H1 (cell line): ENCODE measurements around the gene NRSN2. TPM values are rescaled to one million over a fixed set of nuclear protein-coding genes. Genes with fewer than 3 reads are reported as not detected.
A peak's percentile ranks its signal among the peaks of the same experiment; 100 is the strongest.

Experiments
- ASH2L ChIP-seq: fragments of 200-600, 300-600 bp; sonication (generic); IDR thresholded peaks from one replicate; pipeline ENCODE4 v1.7.1; 2017; ENCODE audit warnings: low read length
- CHD1 ChIP-seq: IDR thresholded peaks from 2 replicates; pipeline ENCODE4 v1.6.1; 2012; ENCODE audit warnings: low read depth, low read length, improper control_type of control experiment
- CREB1 ChIP-seq: IDR thresholded peaks from 2 replicates; pipeline ENCODE4 v1.6.1; 2012; ENCODE audit warnings: inconsistent platforms
- CTCF ChIP-seq, 3 experiments: IDR thresholded peaks; 1 replicate in 2 of 3; 2 replicates in 1 of 3; pipeline versions ENCODE4 v1.5.1 to v1.6.1; 2011; ENCODE audit warnings: low read length in 3 of 3, mild to moderate bottlenecking in 3 of 3, inconsistent platforms in 2 of 3, low read depth in 1 of 3, moderate library complexity in 1 of 3; ENCODE audit not compliant: insufficient read depth in 1 of 3; ENCODE audit errors: control extremely low read depth in 1 of 3
- E2F6 ChIP-seq: IDR thresholded peaks from 2 replicates; pipeline ENCODE4 v1.6.1; 2012; ENCODE audit warnings: inconsistent platforms
- KDM5A ChIP-seq: fragments of 200-600 bp; IDR thresholded peaks from 2 replicates; pipeline ENCODE4 v1.7.1; 2012; ENCODE audit warnings: mild to moderate bottlenecking, low read length, inconsistent platforms, mixed read lengths
- POLR2A ChIP-seq, 2 experiments: IDR thresholded peaks; 1 replicate in 1 of 2; 2 replicates in 1 of 2; pipeline ENCODE4 v1.6.1; 2011; ENCODE audit warnings: low read depth in 2 of 2, low read length in 2 of 2, mild to moderate bottlenecking in 2 of 2; ENCODE audit errors: control extremely low read depth in 1 of 2
- RBBP5 ChIP-seq: IDR thresholded peaks from 2 replicates; pipeline ENCODE4 v1.7.1; 2012; ENCODE audit warnings: low read depth, mild to moderate bottlenecking, inconsistent platforms, low read length, moderate library complexity, borderline replicate concordance
- RNF2 ChIP-seq: fragments of 200-900, 300-1000 bp; sonication (generic); IDR thresholded peaks from 2 replicates; pipeline ENCODE4 v1.7.1; 2016; ENCODE audit warnings: borderline replicate concordance, low read depth, mild to moderate bottlenecking, antibody characterized with exemption, low read length; ENCODE audit not compliant: poor library complexity, severe bottlenecking; ENCODE audit errors: missing control alignments
- SIN3A ChIP-seq, 2 experiments: IDR thresholded peaks in 1 of 2; conservative IDR thresholded peaks in 1 of 2; 2 replicates each; pipeline ENCODE4 v1.6.1; 2011 to 2012; ENCODE audit warnings: low read length in 2 of 2, improper control_type of control experiment in 1 of 2, low read depth in 1 of 2, mild to moderate bottlenecking in 1 of 2
- SIRT6 ChIP-seq: IDR thresholded peaks from one replicate; pipeline ENCODE4 v1.7.1; 2012; ENCODE audit warnings: low read length, inconsistent platforms
- SP1 ChIP-seq: IDR thresholded peaks from 2 replicates; pipeline ENCODE4 v1.6.1; 2011; ENCODE audit warnings: low read depth, low read length
- TAF7 ChIP-seq: optimal IDR thresholded peaks from 2 replicates; pipeline ENCODE3; 2011; ENCODE audit warnings: low read depth, mild to moderate bottlenecking, inconsistent platforms, low read length, moderate library complexity, borderline replicate concordance
- USF2 ChIP-seq: IDR thresholded peaks from 2 replicates; pipeline ENCODE4 v1.6.1; 2011; ENCODE audit warnings: low read length, improper control_type of control experiment
- polyA plus RNA-seq, 7 experiments: library from polyadenylated mRNA; depleted of rRNA in 3 of 7; stranded (reverse) in 5 of 7; unstranded in 2 of 7; fragments of >200 nt in 5 of 7; fragments of 200-250 nt in 2 of 7; gene quantifications; 1 replicate in 5 of 7; 2 replicates in 1 of 7; 4 replicates in 1 of 7; pipeline versions ENCODE4 v1.2.1 to v1.2.3, GENCODE V29; 2011 to 2013; ENCODE audit warnings: missing spikeins in 2 of 7, mixed read lengths in 2 of 7
- total RNA-seq: library from RNA; stranded (reverse); fragmentation: NEBNext Ultra II Directional; extraction: Animal tissue kit (Norgen Biotek cat#: 25700); gene quantifications from 2 replicates; pipeline ENCODE4 v1.2.1, GENCODE V29; 2021

NRSN2 gene
- total and polyA plus RNA-seq, 2 of the 8 experiments (the other 6 are each of a cell fraction or from before 2014, with no cell fraction given) = 19.4 to 33.3 TPM

GRCh38 chr20:309841-310644 is 36.9 kb upstream of the NRSN2 start (continued):
- TF ChIP-seq RBBP5 = peak; percentile 82; the same call in 1 of the 2 replicates
- TF ChIP-seq CTCF (IDR thresholded peaks at IDR 0.05; ENCODE audit: control extremely low read depth in 1 of 3, insufficient read depth in 1 of 3, low read depth in 1 of 3, low read length in 3 of 3) = no peak
- peak; percentile 88 for TF ChIP-seq SP1
- TF ChIP-seq TAF7 = peak; percentile 21
- TF ChIP-seq POLR2A (IDR thresholded peaks at IDR 0.05; ENCODE audit: control extremely low read depth in 1 of 2, low read depth in 2 of 2, low read length in 2 of 2) = peak; percentile 54 to 77
- TF ChIP-seq CHD1 = no peak
- TF ChIP-seq CREB1 = peak; percentile 53; the same call in 1 of the 2 replicates
- peak; percentile 48; the same call in 1 of the 2 replicates for TF ChIP-seq E2F6
- no peak for TF ChIP-seq USF2
- TF ChIP-seq SIRT6 = no peak
- TF ChIP-seq SIN3A (conservative IDR thresholded peaks at IDR 0.05 in 1 of 2, IDR thresholded peaks at IDR 0.05 in 1 of 2; ENCODE audit: low read depth in 1 of 2, low read length in 2 of 2) = peak; percentile 50 to 53; a peak in 2 of 4 replicates
- TF ChIP-seq KDM5A = no peak
- no peak for TF ChIP-seq RNF2
- TF ChIP-seq ASH2L = peak; percentile 93
